ENCODE data around the gene PIK3CD.

GRCh38 chr1:9714257-9714718 is 62.8 kb downstream of the PIK3CD start:
- TF ChIP-seq POLR2A (IDR thresholded peaks at IDR 0.05; ENCODE audit: low read depth, low read length) (no peak), POLR2AphosphoS5 (IDR thresholded peaks at IDR 0.05; ENCODE audit: low read depth, low read length) (no peak)

Data from GM12892 (cell line).